ENCODE measurements around the gene FAM20C.

- TF ChIP-seq CTCF (IDR thresholded peaks at IDR 0.05) (no peak), POLR2AphosphoS5 (IDR thresholded peaks at IDR 0.05) (no peak)
These were observed 15.4 kb upstream of the FAM20C start for GRCh38 chr7:176786-177459.
